Activated CD8-positive, alpha-beta memory T cell treated with anti-CD3 and anti-CD28 coated beads, Interleukin-2, amount 50 U/mL, for 24 hours (primary cell): ENCODE data around the gene TEX28.
"Not testable (repeated sequence)": the region's sequence is repeated elsewhere in the genome, so short reads cannot be mapped to it uniquely, and the experiment has no call there.

Experiments
- DNase-seq: peaks from one replicate; pipeline ENCODE4 v3.0.0-alpha.2; 2020; ENCODE audit errors: extremely low read depth

TEX28 gene, protein sequence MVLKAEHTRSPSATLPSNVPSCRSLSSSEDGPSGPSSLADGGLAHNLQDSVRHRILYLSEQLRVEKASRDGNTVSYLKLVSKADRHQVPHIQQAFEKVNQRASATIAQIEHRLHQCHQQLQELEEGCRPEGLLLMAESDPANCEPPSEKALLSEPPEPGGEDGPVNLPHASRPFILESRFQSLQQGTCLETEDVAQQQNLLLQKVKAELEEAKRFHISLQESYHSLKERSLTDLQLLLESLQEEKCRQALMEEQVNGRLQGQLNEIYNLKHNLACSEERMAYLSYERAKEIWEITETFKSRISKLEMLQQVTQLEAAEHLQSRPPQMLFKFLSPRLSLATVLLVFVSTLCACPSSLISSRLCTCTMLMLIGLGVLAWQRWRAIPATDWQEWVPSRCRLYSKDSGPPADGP

DNA sequence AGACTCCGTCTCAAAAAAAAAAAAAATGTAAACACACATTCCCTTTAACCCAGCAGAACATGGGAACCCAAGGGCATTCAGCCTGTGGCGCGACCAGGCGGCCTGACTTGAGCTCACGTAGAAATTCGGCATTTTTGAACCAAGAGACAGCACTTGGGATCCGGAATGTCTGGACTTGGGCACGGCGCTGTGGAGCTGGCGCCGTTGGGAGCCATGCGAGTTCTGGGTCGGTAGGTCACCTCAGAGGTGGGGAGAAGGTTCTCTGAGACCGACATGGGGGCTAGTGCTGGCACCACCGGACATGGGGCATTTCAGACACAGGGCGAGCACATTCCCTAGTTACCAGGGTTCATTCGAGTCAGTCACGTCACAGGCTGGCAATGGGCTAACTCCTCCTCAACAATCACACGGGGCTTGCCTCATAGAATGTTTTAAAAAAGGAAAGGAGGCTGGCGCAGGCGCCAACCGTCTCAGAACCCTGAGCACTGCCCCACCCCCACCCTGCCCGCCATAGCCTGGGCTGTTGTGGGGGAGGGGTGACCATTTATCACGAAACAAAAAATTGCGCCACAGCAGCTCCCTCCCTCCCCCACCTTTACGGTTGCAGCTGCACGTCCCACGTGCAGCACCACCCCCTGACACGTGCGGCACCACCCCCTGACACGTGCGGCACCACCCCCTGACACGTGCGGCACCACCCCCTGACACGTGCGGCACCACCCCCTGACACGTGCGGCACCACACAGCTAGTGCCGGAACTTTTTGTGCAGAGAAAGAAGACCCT lies at the start of gene TEX28:
TSS of gene TEX28 (minus strand) at position 334 of the 784 bp plus-strand sequence. CDS start 3,007 bp downstream, outside the sequence.
- DNase-seq = no peak

DNA sequence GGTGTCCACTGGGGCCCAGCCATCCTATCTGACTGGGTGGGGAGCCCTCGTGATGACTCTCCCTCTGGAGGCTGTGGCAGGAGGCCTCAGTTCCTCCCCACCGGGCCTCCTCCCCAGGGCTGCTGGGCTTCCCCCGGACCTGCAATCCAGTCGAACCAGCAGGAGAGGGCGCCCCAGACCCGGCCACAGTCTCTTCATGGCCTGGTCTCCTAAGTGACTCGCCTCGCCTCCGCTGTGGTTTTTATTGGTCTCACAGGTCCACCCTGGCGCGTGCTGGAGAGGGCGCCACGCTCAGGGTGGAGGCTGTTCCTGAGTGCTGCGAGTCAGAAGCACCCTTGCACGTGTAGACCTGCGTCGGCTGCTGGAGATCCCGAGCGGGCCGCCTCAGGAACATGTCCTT lies 48.7 kb upstream of the TEX28 start:
- DNase-seq = not testable (repeated sequence)

DNA sequence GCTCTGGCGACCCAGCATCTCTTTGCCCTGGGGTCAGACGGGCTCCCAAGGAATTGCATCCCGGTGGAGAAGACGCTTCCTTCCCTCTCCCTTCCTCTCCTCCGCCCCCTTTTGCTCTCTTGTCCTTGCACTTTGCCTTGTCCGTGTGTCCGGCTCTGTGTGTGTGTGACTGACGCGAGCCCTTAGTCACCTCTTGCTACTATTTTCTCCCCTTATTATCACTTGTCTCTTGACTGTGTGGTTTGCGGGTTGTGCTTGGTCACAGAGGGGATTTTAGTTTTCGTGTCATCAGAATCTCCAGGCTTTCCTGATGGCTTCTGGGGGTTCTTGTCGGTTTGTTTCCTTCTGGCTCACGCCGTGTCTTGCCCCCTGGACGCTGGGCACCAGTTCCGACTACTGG lies 48.1 kb upstream of the TEX28 start:
- not testable (repeated sequence) for DNase-seq

DNA sequence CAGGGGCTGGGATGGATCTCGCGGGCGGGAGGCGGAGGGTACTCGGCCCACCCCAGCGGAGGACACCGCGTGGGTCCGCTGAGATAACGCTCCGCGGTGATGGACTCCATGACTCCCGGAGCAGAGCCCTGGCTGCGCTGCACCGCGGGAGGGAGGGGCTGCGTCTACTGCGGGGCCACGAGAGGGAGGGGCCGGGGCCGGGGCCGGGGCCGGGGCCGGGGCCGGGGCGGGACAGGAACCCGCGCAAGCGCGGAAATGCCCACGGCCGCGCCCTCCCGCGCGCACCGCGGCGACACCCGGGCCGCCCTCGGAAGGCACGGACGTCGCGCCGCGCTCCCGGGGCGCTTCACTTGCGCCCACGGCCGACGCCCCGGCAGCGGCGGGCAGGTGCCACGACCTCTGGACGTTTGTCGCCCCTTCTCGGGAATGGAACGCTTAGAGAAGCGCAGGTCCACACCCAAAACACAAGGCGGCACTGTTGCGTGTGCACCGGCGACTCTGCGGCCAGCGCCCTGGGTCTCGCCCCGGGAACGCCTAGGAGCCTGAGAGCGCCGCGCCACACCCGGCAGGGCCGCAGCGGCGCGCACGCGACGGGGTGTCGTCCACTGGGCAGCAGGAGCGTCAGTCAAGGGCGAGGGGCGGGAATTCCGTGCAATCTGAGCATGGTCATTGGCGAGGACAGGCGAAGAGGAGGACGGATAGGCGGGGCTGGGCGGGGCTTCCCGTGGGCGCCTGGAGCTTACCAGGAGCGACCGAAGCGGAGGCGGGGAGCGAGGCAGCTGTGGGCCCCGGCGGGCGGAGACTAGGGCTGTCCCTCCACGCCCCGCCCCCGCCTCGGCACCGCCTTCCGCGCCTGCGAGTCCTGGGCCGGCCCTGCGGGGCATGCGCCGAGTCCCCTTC lies 46.7 kb upstream of the TEX28 start:
- DNase-seq = not testable (repeated sequence)

DNA sequence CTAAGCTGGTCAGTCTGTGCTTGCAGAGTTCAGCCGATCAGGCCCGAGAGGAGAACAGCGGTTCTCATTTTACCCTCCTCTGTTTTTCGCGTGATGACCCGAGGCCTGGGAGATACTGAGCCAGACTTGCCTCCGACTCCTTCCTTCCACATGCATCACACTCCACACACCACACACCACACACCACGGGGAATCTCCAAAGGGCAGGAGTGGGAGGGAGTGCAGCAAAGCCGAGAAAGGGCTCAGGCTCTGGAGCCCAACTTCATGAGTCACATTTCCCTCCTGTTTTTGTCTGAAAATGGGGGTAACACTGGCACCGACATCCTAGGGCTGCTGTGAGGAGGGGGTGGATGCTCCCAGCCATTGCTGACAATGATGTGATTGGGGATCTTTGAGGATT lies 39.6 kb upstream of the TEX28 start:
- DNase-seq = no peak

DNA sequence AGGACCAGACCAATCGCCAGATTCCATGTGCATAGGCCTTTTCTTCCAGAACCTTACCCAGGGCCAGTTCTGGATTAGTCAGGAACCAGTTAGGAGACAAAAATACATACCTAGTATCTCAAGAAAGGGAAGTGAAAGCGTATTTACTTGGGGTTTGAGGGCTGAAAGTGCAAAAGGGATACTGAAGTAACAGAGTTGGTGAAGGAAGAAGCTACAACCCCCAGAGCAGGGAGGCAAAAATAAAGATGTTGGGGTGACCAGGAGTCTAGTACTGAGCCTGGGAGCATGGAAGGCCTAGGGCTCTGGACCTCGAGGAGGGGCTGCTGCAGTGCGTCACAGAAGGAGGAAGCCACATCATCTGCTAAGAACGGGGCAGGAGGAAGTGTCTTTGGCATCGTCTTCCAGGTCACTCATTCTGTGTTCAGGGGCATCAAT lies 38.9 kb upstream of the TEX28 start:
- DNase-seq = no peak

DNA sequence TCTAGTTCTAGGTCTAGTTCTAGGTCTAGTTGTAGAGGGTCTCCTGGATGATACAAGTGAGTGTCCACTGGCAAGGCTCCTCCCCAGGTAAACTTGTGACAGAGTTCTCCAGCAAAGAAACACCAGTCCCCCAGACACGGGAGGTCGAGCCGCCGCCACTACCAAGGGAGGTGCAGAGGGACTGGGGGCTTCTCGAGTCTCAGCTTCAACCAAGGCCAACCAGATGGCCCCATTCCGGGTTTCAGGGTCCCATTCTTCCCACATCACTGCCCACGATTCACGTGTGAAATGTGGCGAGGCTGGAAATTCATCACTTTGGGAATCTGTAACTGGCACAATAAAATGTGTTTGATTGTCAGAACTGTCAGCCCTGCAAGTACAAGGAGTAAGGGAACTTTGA lies 38.2 kb upstream of the TEX28 start:
- DNase-seq = no peak

DNA sequence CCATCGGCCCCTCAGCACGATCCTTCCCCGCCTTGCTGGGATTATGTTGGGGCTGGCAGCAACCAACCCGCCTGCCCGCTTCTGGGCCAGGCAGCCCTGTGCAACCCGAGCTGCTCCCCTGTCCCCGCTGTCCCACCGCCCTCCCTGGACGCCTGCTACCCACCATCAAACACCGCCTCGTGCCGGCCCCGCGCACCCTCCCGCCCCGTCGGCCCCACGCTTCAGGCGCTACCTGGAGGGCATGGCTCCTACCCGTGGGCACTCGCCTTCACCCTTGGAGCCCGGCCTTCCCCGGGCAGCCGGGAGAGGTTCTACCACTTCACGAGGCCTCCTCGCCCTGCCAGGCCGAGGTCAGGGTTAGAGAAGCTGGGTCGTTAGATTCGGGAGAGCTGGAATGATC lies 37.6 kb upstream of the TEX28 start:
- DNase-seq = no peak

DNA sequence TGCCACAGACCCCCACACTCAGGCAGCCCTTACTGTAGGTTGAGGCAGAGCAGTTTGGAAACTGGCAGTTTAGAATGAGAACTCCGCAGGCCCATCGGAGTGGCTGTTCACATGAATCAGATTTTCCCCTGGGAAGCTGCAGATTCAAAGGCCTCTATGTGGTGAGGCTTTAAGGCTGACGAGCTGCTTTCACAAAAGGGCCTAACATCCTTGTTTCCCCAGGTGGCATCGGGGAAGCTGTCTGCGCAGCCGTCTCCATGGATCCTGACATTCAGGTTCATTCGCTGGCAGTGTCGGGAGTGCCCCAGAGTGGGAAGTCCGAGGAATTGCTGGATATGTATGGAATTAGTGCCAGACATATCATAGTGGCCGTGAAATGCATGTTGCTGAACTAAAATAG lies 34.4 kb upstream of the TEX28 start:
- DNase-seq = no peak

DNA sequence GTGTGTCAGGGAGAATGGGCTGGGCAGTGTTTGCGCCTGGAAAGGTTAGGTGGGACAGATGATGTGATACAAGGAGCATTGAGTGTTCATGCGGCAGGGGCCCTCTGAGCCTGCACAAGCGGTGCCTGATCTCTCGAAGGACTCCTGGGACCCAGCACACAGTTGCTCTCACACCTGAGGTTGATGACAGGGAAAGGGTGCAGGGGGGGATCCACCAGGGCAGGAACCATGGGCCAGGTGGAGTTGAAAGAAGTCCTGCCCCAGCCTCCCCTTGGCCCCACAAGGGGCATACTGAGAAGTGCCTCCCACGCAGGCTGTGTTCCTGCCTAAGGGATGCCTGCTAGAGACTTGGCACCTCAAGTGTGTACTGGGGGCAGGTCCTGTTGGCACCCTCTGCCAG lies 33.7 kb upstream of the TEX28 start:
- no peak for DNase-seq

DNA sequence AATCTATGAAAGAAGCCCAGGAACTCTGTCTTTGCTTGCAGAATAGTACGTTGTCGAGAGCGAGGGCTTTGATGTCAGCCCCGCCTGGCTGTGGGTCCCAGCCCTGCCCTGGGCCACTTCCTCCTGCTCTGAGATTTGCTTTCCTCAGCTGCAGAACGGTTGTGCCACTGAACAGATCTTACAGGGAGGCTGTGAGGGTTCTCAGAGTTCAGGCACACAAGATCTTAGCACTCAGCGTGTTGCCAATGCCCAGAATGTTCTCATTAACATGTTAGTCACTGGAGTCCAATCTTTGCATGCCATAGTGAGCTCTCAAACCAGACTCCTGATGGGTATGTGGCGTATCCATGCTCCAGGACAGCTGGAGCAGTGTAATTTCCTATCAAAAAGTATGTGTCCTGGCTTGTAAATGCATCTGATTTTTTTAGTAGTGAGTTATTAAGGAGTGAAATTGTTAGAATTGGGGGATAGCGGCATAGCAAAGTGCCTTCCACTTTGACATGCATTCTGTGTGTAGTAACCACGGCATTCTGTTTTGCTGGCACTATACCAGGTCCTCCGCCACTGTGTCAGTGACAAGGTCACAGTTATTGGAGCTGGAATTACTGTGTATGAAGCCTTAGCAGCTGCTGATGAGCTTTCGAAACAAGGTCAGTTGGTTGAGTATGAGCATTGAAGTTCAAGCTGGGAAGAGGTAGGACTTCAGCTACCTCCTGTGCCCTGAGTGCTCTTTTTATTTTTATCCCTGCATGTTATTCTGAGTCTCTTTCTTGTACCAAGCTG lies 32.3 kb upstream of the TEX28 start:
- DNase-seq = no peak

DNA sequence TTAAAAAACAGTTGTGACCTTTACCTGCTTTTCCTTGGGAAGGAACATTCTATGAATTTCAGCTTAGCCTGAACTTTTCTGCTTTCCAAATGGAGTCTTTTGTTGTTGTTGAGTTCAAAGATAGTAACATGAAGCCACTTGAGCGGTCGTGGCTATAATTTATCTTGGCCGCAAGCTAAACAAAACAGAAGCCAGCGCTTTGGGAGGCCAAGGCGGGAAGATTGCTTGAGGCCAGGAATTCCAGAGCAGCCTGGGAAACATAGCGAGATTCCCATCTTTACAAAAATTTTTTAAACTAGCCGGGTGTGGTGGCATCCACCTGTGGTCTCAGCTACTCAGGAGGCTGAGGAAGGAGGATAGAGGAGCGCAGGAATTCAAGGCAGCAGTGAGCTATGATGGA lies 30.6 kb upstream of the TEX28 start:
- no peak for DNase-seq

DNA sequence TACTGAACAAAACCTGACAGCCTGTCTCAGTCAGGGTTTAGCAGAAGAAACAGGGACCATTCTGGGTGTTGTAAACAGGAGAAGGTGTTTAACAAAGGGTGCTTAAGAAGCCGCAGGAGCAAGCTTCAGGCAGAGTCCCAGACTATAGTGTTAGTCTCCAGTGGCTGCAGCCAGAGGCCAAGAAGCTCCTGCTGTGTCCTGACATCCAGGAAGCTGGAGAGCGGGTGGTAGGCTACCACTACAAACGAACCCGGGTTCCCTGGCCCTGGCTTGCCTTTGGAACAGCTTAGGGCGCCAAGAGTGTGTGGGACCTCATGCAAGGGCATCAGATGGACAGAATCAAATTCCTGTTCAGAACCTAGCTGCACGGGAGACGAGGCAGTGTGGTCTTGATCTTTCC lies 28.6 kb upstream of the TEX28 start:
- DNase-seq = no peak

DNA sequence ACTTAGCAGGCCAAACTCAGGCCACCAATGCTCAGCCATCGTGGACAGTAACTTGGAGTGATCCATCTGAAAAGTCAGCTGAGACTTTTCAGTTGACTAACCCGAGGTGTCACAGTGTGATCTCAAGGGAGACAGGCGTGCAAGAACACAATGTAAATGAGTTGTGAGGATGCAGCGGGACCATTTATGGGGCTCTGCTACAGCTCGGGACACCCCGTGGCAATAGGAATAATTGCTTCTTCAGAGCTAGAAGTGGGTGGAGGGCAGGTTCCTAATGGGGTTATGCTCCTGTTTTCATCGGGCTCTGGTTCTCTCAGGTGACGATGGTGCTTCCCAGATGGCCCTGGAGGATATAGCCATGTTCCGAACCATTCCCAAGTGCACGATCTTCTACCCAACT lies 28.0 kb upstream of the TEX28 start:
- DNase-seq = no peak

DNA sequence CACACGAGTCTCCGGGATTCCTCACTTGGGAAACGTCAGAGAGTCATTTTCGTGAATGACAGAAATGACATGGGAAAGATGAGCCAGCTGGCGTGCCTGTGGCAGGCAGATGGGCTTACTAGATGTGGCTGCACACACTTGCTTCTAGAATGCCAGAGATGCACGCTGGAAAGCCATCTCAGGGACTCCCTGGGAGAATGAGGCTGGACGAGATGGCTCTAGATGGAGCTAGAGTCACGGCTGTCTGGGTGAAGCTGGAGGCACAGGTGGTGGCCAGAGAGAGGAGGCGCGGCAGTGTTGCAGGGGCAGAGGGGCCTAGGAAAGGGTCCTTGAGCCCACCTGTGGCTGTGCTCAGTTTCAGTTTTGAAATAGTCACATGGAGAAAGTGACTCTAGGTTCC lies 26.7 kb upstream of the TEX28 start:
- no peak for DNase-seq

DNA sequence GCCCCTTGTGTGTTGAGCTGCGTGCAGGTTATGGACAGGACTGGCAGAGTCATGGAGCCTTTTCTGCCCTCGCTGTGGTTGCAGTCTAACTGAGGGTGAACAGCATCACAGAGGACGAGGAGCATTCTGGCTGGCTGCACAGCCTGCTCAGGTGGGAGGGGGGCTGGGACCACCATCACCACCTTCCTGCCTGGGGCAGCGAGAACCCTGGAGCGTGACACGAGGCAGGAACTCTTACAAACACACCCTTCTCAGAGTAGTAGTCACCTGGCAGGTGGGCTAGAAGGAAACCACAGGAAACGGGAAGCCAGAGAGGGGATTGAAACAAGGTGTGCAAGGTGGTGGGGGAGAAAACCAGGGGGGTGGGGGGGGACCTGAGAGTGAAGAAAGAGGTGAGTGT lies 26.2 kb upstream of the TEX28 start:
- DNase-seq = no peak

DNA sequence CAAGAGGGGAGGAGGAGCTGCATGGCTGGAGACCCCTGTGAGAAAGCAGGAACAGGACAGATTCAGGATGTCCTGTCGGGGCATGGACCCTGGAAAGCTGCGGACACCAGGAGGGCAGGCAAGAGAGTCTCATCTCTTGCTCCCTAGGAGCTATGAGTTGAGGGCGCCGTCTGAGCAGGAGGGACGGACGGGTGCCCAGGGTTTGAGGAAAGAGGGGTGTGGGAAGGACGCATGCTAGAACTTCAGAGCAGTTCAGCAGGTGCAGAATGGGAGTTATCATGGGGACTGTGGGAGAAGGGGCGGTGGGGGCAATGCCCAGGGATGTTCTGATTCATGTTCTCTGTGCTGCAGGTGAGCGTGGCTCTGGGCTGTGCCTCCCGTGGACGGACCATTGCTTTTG lies 25.5 kb upstream of the TEX28 start:
- DNase-seq = no peak

DNA sequence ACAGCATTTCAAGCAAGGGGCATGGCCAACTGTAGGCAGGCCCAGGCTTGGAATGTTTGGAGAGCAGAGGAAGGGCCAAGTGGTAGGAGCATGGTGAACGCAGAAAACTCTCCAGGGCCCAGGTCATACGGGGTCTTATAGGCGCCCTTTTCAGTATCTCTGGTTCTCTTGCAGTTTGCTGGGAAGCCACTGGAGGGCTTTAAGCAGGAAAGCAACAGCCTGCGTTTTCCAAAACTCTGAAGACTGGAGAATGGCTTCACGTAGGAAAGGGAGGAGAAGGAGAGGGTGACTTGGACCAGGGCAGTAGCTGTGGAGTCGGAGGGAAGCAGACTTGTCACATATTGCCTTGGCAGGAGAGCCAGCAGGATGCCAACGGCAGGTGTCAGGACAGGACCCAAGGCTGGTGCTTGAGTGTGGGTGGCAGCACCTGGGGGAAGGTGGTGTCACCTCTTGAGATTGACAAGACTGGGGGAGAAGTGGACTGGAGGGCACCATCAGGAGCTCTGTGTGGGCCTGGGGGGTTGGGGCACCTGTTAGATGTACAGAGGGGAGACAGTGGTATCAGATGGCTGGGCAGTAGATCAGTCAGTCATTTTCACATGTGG lies 22.6 kb upstream of the TEX28 start:
- no peak for DNase-seq

DNA sequence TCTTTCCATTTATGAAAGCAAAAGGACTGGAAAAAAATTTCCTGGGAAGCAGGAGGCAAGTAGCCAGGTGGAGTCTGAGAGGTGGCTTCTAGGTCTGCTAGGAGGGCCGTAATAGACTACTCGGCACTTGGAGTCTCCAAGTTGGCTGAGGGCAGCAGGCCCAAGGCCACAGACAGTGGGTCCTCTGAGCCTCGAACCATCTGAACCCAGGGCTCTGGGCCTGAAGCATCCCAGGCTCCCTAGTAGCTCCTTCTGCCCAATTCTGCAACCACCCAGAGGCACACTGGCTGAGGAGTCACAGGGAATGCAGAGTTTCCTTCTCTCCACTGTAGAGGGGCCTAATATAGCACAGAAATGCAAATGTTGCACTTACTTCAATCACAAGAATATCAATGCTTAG lies 20.5 kb upstream of the TEX28 start:
- no peak for DNase-seq

DNA sequence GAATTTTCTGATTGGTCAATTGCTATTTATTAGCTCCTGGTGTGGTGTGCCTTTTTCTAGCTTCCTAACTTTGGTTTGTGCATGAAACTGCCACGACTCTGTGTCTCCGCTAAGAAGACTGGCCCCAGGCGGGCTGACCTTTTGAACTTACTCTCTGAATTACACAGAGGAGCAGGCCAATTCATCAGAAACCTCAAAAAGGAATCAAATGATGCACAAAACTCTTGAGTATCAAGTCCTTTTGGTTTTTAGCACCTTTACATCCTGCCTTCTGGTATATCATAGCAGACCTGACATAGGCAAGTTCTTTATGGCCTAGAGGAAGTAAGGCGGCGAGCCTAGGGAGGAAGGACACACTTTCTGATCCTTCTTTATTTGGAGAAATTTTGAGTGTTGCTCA lies 18.2 kb upstream of the TEX28 start:
- DNase-seq = no peak

DNA sequence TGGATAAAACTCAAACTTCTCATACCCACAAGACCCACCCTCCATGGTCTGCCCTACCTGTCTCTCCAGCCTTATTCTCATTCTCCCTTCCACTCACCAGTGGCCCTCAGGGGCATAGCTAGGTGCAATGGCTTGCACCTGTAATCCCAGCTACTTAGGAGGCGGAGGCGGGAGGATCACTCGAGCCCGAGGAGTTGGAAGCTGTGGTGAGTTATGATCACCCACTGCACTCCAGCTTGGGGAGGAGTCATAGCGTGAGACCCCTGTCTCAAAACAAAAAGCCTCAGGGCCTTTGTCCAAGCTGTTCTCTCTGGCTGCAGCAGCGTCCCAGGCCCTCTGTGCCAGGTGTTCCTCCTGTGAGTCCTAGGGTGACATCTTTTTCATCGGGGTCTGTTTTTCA lies 17.2 kb upstream of the TEX28 start:
- DNase-seq = no peak
